NCI-H128 (cell line): Measurements from ENCODE around the gene DAAM1.

Source experiments
- DNase-seq: peaks from one replicate; lab custom pipeline; 2025; ENCODE audit not compliant: unreplicated experiment; lab: John Stamatoyannopoulos, UW

Gene DAAM1

DNA sequence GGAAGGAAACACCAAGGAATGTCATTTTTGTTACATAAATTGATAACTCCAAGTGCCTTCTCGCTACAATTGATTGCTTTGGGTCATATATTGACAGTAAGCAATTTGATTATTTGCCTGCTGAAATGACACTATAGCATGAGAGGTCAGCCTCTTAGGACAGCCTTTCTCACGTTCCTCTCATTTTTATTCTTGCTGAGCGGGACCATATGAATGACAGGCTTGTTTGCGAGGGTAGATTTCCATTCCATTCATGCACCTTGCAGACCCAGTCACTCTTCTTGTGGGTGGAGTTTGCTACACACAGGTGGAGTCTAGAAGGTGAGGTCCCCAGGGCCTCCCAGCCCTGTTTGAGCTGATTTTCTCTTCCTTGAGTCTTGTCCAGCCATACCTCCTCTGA lies 27.3 kb downstream of the DAAM1 start:
- no peak for DNase-seq

DNA sequence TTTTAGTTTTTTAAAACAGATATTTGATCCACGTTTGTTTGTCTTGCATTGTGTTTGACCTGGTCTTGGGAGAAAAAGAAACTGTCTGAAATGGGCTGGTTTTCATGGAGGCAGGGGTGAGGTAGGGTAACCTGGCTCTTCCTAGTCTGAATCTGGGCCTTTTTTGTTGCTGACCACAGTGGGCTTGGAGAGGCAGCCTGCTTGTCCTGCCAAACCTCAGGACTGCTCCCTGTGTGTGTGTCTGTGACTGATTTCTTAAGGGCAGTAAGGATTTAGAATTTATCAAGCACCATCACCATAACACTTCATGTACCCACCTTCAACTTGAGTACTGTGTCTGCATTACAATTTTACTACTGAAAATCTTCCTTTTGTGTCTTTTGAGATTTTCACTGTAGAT lies 28.5 kb downstream of the DAAM1 start:
- DNase-seq: no peak

DNA sequence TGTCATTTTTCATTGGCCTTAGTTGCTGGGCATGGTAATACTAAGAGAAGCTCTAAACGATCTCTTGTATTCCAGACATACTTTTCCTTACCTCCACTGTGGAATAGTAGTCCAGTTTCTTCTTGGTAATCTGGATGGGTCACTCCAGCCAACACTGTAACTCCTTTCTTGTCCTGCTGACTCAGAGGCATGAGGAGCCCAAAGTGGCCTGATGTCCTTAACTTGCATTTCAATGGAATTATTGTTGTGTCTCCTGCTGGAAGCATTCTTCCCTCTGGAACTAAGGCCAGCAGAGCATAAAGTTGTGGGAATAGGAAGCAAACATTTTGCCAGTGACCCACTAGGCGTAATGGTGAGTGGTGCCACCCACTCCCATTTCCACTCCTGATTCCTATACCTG lies 33.1 kb downstream of the DAAM1 start:
- no peak for DNase-seq

DNA sequence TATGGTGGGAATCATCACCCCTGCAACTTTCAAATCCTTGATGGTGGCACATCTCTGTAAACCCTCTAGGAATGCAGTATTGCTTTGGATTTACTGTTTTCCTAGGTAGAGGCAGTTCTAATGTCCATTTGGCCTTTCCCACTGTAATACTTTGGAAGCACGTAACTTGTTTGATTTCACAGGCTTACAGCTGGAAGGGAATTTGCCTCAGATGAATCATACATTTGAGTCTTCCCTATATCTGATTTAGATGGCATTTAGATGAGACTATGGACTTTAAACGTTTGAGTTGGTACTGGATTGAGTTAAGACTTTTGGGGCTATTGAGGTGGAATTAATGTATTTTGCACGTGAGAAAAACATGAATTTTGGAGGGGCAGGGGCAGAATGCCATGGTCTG lies 35.9 kb downstream of the DAAM1 start:
- DNase-seq: no peak

DNA sequence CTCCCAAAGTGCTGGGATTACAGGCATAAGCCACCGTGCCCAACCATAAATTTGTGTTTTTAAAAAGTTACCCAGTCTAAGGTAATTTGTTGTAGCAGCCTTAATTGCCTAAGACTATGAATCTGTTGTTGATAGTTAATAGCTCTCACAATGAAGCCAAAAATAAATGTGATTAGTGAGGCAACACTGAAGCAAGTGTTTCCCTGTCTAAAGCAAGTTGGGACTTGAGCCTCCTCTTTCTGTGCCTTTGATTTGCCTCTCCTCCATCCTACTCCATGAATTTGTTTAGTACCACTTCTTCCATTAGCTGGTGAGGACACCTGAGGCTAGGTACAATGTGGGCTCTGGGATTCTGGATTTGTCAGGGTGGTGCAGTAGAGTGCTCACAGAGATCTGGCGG lies 36.8 kb downstream of the DAAM1 start:
- no peak for DNase-seq

DNA sequence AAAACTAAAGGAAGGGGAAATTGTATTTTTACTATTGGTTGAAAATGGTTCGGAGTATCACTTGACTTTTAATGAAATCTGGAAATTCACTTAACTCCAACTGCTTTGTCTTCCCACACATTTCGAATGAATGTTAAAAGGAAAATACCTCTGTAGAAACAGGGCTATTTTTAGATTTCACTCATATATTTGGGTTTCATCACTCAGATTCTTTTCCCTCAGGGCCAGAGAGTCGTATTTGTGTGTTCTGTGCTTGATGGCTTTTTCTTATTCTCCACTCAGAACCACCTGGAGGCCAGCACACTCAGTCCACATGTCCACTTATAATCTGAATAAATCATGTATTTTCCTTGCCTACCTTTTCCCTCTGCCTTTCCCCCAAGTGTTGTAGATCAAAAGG lies 40.0 kb downstream of the DAAM1 start:
- no peak for DNase-seq

DNA sequence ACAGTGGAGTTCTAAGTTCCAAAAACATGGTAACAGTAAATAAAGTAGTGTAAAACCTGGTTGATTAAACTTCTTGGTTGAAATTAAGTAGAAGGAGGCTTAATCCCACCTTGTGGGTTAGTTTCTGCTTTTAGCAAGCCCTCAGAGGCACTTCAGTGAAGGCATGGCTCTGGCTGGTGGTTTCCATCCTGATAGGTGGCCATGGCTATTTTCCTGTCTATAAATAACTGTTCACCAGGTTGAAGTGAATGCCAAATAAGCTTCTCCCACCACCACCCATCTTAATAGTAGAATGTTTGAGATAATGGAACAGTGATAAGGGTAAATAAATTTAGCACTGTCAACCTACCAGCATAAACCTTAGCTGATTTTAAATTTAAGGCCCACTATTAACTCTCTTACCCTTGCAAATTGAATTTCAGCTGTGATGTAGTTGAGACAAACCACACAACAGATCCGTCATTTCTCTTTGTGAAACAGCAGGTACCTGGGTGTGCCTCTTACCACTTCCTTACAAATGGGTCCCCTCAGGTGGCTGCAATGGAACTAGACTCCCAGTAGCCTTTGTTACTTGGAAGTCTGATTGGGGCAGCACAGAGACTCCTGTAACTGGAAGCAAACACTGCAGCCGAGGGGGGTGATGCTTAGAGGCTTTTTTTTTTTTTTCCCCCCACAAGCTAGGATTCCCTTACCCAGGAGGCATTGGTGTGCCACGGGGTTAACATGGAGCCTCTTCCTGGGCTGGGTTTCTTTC lies 41.4 kb downstream of the DAAM1 start:
- no peak for DNase-seq

DNA sequence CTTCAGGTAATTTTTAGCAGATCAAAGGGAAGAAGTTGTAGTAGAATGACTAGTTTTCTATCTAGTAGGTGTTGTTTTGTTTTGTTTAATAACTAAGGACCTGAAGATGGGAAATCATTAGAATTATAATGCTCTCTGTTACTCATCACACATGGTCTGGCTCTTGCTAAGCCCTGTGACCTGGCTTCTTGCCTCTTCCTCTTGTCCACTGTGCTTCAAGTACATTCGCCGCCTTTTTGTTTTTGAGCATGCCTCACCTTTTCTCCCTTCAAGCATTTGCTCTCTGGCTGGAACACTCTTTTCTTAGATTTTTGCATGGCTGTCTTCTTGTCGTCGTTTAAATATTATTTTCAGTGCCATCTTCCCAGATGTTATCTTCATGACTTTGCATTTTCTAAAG lies 47.7 kb downstream of the DAAM1 start:
- no peak for DNase-seq

DNA sequence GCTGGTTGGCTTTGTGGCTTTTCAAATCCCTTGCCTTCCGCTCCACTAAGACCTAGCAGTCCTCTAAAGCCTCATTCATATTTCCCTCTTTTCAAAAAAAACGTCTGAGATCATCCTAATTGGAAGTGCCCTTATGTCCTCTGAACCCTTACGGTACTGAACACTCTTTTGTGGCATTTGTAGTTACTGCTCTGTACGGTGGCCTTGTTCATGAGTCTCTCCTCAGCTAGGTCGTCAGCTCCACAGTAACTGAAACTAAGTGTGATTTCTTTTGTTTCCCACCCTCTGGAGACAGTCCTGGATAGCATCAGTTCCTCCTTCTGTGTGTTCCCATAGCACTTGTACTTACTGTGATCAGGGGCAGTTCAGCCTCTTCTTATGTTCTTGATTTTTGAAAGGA lies 49.7 kb downstream of the DAAM1 start:
- DNase-seq: no peak

DNA sequence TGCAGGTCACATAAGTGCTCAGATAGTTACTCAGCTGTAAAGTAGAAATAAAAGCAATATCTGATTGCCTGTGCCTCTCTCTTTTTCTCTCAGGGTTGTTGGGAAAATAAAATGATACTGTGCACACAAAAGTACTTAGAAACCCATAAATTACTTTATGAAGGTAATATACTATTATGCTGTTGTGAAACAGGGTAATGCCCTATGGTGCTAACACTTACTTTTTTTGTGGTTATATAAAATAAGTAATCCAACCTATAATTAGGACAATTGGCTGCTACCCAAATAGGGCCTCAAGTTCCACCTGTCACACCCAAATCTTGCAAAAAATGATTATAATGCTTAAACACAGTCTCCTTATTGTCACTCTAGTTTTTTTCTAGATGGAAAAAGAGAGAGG lies 50.6 kb downstream of the DAAM1 start:
- DNase-seq: no peak

DNA sequence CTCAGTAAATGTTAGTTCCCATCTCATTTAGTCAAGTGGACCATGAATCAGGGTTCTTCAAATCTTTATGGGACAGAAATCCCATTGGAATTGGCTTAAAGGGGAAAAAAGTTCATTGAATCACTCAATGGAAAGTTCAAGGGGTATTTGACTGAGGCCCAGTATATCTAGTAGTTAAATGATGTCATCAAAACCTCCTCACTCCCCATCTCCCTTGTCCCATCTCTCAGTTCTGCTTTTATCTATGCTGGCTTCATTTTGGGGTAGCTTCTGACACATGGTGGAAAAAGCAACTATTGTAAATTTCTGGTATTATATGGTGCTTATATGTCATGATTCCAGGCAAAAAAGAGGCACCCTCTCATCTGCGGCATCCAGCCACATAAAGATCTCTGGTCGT lies 51.9 kb downstream of the DAAM1 start:
- DNase-seq: no peak

DNA sequence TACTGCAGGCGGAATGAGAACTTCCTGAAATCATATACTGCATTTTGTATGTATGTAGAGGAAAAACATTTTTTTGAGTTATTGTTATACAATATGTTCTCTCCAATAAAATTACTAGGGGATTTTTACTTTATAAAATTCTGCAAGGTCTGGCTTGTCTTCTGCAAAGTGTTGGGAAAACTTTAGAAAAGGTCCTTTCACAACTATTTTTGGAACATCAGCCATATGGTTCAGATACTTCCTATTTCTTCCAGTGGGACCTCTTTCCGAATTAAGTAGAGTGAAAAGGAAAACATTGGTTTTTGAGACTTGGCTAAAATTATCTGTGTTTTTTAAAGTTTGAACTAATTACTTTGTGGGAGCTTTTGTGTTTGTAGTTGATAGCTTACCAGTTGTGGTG lies 52.7 kb downstream of the DAAM1 start:
- no peak for DNase-seq

DNA sequence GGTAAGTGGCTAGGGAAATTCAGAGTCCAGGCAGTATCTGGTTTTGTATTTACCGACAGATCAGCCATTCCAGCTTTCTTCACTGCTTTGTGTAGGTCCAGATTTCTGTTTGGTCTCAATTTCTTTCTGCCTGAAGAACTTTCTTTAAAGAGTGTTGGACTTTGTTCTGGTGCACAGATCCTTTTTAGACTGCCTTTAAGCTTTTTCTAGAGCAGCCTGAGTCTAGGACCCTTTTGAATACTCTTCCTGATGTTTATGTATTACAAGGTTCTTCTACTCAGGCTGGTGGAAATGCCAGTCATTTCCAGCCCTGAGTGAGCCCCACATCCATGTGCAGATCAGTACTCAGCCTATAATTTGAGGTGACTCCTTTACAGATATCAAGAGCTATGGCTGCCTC lies 54.7 kb downstream of the DAAM1 start:
- no peak for DNase-seq

DNA sequence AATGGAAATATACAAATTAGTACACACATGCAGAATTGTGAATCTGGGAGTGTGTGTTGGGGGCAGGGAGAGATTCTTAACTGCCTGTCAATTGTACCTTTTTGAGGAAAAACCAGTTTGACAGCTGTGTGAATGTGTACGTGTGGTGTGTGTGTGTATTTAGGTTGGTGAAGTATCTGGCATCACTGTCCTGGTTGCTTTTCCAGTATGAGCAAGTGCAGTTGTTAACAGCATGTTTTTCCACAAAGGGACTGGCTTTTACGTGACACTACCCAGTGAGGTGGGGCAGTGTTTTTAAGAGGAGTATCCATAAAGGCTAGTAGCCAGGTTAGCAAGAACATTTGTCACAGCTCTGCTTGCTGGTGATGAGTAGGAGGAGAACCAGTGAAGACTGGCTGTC lies 56.1 kb downstream of the DAAM1 start:
- no peak for DNase-seq

DNA sequence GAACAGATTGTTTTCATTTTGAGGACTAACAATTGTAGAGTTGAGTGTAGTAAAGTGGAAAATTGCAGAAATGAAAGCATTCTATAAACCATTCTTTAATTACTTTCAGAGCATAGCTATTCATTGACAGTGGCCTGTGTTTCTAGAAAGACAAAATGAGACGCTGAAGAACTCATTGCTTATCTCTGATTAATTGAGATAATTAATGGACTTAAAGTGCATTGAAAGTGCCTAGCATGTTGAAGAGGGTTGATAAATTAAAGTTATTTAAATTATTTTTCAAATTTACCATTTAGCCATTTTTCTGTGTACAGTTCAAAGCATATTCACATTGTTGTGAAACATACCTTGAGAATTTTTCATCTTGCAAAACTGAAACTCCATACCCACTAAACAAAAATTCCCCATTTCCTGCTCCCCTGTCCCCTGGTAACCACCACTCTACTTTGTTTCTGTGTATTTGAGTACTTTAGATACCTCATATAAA lies 57.4 kb downstream of the DAAM1 start:
- no peak for DNase-seq

DNA sequence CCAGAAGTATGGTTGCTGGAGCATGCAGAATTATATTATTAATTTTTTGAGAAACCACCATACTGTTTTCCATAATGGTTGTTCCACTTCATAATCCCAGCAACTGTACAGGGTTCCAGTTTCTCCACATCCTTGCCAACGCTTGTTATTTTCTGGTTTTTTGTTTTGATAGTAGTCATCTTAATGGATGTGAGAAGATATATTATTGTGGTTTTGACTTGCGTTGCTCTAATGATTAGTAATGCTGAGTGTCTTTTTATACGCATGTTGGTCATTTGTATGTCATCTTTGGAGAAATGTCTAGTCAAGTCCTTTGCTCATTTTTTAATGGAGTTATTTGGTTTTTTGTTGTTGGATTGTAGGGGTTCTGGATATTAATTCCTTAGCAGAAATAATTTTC lies 58.1 kb downstream of the DAAM1 start:
- no peak for DNase-seq

DNA sequence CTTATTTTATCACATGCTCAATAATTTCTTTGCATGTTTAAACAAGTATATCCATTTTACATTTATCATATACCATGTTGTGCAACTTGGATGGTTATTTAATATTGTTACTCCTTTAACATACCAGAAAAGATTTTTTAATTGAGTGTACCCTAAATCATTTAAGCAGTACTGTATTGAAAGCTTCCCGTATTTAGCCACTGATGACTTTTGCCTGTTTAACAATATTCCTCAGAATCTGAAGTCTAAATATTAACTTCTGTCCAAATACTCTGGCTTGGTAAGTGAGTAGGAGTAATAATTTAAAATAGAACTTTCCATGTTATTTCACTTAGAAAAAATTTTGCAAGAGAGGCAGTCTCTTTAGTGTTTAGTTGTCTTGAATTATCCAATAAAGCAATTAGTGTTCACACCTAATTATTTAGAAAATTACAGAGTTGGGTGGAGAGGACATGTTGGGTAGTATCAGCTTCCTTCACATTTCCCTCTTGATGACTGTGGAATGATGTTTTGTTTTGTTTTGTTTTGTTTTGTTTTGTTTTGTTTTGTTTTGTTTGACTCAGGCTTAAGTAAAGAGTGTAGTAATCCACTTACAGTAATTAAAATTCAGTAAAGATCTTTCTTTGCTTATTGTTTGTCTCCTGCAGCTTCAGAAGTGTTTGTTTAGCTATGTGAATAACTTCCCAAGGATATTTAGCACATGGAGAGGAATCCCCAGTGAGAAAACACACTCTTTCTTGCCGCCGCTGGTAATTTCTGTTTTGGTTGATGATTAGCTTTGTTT lies 59.5 kb downstream of the DAAM1 start:
- no peak for DNase-seq

DNA sequence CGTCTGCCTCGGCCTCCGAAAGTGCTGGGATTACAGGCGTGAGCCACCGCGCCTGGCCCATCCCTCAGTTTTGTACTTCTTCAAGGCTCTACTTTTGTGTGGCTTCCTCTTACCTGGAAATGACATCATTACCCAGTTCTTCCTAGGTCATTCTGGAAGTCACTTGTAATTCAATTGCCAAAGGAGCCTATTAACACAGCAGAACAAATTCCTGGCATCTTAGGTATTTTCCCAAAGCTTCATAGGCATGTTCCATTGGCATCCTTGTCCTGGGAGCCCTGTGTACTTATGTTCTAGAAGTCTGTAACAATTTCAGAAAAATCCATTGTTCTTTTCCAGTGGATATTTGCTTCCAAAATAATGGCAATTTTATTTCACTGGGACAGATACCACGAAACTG lies 60.6 kb downstream of the DAAM1 start:
- DNase-seq: no peak

DNA sequence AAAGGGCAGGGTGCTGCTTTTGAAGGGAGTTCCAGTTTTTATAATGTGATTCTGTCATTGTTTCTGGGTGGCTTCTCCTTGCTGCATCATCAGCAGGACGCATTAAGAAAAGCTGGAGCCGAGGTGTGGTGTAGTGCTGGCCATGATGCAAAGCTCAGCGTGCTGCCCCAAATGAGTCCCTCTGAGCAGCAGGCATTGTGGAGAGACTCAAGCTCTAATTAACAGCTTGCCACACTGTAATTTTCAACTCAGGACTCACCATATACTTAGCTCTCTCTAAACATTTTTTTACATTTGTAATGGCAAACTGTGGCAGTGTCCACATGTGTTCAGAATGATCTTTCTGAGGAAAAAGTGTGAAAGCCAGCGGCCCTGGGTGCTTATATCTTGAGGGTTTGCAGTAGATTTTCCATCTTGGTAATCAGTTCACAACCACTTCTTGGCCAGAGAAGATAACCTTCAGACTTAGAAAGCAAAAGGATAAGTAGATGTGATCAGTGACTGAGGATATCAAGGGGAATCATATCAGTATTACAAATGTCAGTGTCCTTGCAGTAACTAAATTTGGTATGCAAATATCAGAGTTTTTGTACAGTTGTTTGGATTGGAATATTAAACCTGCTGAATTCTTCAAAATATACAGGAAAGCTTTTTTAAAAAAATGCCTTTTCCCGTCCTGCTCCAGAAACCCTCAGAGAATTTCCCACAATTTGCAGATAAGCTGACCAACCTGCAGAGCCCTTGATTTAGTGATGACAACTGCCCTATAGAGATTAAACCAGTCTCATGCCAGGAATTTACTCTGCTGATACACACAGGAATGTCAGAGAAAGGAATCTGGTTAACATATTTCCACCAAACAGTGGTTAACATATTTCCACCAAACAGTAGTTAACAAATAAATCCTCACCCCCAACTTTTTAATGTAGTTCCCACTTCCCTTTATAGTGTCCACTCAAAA lies 63.6 kb downstream of the DAAM1 start:
- DNase-seq: no peak

DNA sequence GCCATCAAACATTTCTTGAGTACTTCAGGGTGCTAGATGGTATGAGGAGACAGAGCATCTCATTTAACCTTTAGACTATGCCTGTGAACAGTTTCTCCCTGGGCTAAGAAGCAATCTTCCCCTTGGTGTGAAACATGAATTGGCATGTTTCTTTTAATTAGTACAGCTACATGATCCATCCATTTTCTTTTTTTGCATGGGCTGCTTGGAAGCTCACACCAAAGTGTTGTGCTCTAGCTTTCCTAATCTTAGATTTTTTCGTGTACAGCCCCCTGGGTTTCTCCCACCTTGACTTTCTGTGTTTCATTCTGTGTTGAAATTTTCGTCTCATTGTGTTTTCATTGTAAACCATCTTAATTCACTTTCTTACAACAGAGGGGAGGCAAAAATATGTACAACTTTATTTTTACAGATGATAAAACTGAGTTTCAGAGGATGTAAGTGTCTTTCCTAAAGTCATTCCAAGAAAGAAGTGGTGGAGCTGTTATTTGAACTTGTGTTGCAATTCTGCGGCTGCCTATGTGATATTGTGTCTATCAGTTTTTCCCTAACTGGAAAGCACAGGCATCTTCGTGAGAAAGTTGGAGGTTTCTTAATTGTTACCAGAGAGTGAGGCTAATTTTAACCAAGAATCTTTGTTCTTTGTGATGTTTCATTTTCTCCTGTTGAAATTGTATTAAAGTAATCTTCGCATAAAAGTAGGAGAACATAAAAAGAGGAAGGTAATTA lies 64.5 kb downstream of the DAAM1 start:
- DNase-seq: no peak

DNA sequence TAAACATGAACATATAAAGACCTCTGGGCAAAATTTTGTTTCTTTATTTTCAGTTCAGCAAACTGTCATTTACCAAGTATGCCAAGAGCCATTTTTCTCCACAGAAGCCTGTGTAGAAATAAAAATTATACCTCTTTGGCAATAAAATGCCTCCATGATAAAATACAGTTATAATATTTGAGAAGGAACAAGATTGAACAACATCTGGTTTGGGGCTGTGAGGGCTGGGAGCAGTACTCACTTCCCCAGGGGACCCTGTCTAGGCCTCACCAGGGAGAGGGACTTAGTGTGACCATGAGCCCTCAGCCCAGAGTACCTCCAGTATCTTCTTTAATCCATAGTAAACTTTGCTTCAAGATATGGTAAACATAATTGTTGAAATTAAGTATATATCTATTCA lies 65.1 kb downstream of the DAAM1 start:
- no peak for DNase-seq
